Activated T-helper 1 cell treated with anti-CD3 and anti-CD28 coated beads, Interleukin-2, amount 50 U/mL, for 16 hours (primary cell): Measurements from ENCODE around the gene NUMB.

ENCODE experiments used
- DNase-seq, 2 donors: peaks; one replicate each; pipeline ENCODE4 v3.0.0-alpha.2; 2020; ENCODE audit warnings: low read depth in 1 of 2, low spot score in 1 of 2

NUMB gene

GRCh38 chr14:73262427-73263183 is 195.7 kb downstream of the NUMB start:
- no peak for DNase-seq

DNA sequence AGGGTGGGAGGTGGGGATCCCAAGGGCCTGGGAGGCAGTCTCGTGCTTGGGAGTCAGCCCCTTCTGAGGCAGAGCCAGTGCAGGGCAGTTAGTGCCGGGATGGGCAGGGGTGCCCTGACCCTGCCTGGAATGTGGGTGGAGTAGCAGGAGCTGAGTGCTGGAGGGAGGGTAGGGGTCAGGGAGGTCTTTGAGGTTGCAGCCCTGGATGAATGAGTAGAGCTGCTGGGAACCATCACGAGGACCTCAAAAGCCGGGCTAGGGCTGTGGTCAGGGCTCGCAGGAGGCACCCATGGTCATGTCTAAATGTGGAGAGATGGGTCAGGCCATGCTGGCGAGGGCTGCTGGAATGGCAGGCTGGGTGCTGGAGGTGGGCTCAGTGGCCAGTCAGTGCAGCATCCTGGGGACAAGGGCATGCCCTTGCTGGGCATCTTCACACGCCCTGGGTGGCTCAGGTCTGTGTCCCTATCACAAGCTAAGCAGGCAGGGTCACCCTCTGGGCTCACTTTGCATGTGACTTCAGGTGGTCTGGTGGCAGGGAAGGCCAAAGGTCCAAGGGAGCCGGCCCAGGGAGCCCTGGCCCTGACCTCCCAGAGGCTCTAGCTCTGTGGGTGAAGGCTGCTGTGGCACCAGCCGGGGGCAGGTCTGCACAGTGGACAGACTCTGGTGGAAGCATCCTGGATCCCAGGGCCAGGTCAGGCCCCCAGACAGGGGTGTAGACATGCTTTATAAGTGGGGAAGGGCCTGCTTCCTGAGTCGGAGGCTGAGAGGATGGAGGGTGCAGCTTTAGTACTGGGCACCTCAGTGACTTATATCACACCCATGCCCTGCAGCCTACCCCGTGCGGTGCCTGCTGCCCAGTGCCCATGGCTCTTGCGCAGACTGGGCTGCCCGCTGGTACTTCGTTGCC is 196.6 kb downstream of the NUMB start:
- no peak for DNase-seq

- no peak for DNase-seq
Measured at GRCh38 chr14:73261075-73261474, 197.3 kb downstream of the NUMB start.

GRCh38 chr14:73260574-73260973 is 197.8 kb downstream of the NUMB start:
- no peak for DNase-seq

DNA sequence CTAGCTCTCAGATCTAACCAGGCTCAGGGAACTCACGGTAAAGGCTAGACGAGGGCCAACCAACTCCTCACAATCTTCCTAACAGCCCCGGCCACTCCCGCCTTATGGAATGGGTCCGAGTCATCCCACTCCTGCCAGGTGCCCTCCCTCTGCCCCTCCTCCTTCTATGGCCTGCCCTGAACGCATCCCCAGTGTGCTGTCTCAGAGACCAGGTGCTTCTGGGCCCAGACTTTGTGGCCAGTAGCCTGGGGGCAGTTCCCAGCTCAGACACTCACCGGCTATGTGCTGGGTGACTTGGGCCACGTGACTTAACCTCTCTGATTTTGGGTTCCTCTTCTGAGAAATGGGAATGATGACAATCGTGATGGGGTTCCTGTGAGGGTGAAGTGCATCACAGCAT is 198.5 kb downstream of the NUMB start:
- no peak for DNase-seq

GRCh38 chr14:73258845-73259611 is 199.3 kb downstream of the NUMB start:
- no peak for DNase-seq

- no peak for DNase-seq
Measured at GRCh38 chr14:73258076-73258475, 200.3 kb downstream of the NUMB start.

DNA sequence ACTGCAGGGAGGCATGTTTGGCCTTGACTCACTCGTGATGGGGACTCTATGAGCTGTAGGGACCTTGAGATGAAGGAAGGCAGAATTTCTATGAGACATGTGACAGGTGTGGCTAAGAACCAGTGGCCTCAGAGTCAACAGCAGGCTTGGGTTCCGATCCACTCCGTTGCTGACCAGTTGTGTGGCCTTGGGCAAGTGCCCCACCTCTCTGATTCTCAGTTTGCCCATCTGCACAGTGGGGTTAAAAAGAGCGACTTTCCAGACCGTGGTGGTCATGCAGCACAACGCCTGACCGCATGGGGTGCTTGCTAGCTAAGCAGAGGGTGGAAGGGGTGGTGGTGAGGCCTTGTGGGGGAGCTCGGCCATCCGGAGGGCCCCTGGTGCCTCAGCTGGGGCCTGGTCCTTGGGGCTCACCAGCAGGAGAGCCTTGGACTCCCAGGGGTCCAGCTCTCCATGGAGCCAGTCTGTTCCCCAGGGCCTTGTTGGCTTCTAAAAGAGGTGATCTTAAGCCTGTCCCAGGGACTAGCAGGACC is 202.6 kb downstream of the NUMB start:
- no peak for DNase-seq

- DNase-seq, result no peak
Measured at GRCh38 chr14:73255005-73255400, 203.3 kb downstream of the NUMB start.

- DNase-seq, result no peak
Measured at GRCh38 chr14:73254247-73255004, 203.9 kb downstream of the NUMB start.

GRCh38 chr14:73253721-73254120 is 204.6 kb downstream of the NUMB start:
- DNase-seq, result no peak

DNA sequence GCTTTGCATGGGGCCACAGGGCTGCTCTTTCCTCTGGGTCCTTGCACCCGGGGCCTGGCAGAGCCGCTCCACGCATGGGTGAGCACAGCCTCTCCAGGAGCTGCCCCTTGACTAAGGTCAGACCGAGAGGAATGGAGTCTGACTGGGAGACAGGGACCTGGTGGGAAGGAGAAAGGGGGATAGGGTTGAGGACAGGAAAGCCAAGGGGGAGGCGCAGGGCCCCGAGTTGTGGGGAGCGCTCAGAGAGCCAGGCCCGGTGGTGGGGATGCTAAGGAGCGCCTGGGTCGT is 205.1 kb downstream of the NUMB start:
- no peak for DNase-seq

DNA sequence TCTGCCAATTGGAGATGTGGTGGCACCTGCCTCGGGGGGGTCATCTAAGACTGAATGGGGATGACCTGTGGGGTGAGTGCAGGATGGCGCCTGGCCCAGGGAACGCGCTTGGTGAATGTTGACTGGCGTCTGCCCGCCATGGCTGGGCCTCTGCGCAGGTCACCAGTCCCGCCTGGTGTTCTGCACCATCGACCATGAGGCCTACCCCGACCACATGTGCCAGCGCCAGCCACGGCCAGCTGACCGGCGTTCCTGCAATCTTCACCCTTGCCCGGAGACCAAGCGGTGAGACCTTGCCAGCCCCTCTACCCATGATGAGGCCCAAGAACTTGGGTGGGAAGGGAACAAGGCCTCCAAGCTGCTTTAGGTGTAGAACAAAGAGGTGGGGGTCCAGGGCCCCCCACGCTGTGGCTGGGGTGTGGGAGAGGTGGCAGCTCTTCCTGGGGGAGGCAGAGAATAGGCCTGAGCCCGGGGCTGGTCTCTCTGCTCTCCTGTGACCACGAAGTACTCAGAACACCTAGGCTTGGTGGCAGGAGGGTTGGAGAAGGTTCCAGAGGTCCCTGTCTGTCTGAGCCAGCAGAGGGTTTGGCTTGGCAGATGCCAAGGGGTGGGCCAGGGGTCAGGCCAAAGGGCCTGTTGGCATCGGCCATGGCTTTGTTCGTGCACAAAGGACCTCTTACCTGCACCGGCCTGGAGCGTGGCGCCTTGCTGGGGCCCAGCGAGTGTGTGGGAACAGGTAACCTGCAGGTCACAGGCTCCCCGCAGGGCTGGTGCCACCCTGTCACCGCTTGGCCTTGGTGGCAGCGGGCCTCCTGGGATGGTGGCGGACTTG is 205.6 kb downstream of the NUMB start:
- DNase-seq, result no peak

GRCh38 chr14:73251516-73252215 is 206.7 kb downstream of the NUMB start:
- no peak for DNase-seq

DNA sequence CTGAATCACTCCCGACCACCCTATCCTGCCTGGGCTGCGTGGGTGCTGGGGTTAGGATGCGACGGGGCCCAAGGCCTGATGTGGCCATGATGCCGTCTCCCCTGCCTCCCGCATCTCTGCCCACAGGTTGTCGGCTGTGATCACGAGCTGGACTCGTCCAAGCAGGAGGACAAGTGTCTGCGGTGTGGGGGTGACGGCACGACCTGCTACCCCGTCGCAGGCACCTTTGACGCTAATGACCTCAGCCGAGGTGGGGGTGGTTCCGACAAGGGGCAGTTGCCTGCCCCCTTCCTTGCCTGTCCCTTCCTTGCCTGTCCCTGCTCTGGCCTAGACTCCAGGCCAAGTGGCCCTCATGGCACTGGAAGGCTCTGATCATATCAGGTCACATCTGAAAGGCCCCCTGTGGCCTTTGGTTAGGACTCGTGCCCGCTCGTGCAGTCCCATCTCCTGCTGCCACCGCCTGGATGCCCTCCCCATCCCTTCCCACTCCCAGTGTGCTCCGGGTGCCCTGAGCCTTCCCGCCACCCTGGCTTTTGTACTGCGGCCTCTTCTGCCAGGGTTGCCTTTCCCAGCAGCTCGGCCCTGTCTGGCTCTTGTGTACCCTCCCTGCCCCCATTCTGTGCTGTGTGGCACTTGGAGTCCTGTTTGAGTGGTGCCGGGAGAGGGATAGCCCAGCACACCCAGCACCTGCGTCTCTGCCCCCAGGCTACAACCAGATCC is 207.4 kb downstream of the NUMB start:
- DNase-seq, result no peak

DNA sequence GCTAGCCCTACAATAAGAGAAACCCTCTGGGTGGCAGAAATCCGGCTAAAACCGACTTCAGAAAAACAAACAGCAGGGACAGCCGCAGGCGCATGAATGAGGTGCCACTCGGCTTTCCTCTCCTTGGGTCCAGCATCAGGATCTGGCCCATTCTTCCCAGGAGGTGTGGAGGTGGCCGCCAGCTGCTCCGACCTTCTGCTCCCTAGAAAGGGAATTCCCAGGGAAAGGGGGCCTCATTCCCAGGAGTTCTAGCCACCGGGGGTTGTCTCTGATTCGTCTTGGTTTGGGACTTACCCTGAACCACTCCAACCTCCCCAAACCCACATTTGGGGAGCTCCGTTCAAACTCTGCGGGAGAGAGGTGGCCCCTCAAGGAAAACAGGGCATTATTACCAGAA is 208.0 kb downstream of the NUMB start:
- DNase-seq, result no peak

- no peak for DNase-seq
Measured at GRCh38 chr14:73249564-73250316, 208.6 kb downstream of the NUMB start.

GRCh38 chr14:73249108-73249507 is 209.2 kb downstream of the NUMB start:
- DNase-seq, result no peak
